OCI-LY7 (cell line): ENCODE data around the gene CFAP61. TPM values are rescaled to one million over a fixed set of nuclear protein-coding genes. Genes with fewer than 3 reads are reported as not detected.

Source experiments
- BruUV-seq: library from RNA; stranded (reverse); fragments of 400-500 nt; replicated peaks from 2 replicates; lab custom pipeline; 2021; lab: Mats Ljungman, UMichigan
- CTCF ChIA-PET: fragments of 300-600 bp; sonication (Branson Sonifier 250); formaldehyde crosslinking; loops from one replicate; lab custom pipeline; 2022; ENCODE audit warnings: antibody characterized with exemption; ENCODE audit not compliant: unreplicated experiment; lab: Charles Lee
- POLR2A ChIA-PET: fragments of 300-600 bp; sonication (Branson Sonifier 250); formaldehyde crosslinking; loops from one replicate; lab custom pipeline; 2022; ENCODE audit warnings: antibody characterized with exemption; lab: Charles Lee
- DNase-seq: peaks from one replicate; pipeline ENCODE4 v3.0.0-alpha.2; 2015; ENCODE audit warnings: low spot score
- H2AFZ ChIP-seq: fragments of 200-600 bp; sonication (generic), shearing (Covaris generic); 2 replicates; pipeline ENCODE4 v1.6.1; 2014; ENCODE audit warnings: mild to moderate bottlenecking, antibody characterized with exemption, low read length, moderate library complexity
- H3K27ac ChIP-seq: fragments of 200-600 bp; sonication (generic); 2 replicates; pipeline ENCODE4 v1.5.1; 2014; ENCODE audit warnings: mixed run types, low read depth, mild to moderate bottlenecking, moderate library complexity, low read length, inconsistent platforms; ENCODE audit not compliant: poor library complexity, severe bottlenecking
- H3K36me3 ChIP-seq: fragments of 200-600 bp; sonication (generic); 2 replicates; pipeline ENCODE4 v1.6.1; 2014; ENCODE audit warnings: mild to moderate bottlenecking, antibody characterized with exemption, low read length, moderate library complexity, mixed read lengths; ENCODE audit not compliant: insufficient read depth
- H3K4me1 ChIP-seq: fragments of 200-600 bp; sonication (generic); 2 replicates; pipeline ENCODE4 v1.5.1; 2014; ENCODE audit warnings: mild to moderate bottlenecking, low read length; ENCODE audit not compliant: insufficient read depth, poor library complexity, severe bottlenecking
- H3K4me2 ChIP-seq: fragments of 200-600 bp; sonication (generic); 2 replicates; pipeline ENCODE4 v1.6.1; 2014; ENCODE audit warnings: mild to moderate bottlenecking, low read length
- H3K4me3 ChIP-seq: fragments of 200-600 bp; sonication (generic); 2 replicates; pipeline ENCODE4 v1.5.1; 2014; ENCODE audit warnings: mild to moderate bottlenecking, low read depth, low read length; ENCODE audit not compliant: poor library complexity, severe bottlenecking
- H3K79me2 ChIP-seq: fragments of 200-600 bp; sonication (generic); 2 replicates; pipeline ENCODE4 v1.6.1; 2016; ENCODE audit warnings: low read depth, mild to moderate bottlenecking, low read length, moderate library complexity, mixed read lengths; ENCODE audit not compliant: insufficient read depth
- H3K9me2 ChIP-seq: fragments of 200-600 bp; sonication (generic); 2 replicates; pipeline ENCODE4 v1.6.1; 2016; ENCODE audit warnings: mild to moderate bottlenecking, low read length, mixed read lengths; ENCODE audit not compliant: insufficient read depth
- H3K9me3 ChIP-seq: fragments of 200-600 bp; sonication (generic); 2 replicates; pipeline ENCODE4 v1.6.1; 2014; ENCODE audit warnings: mild to moderate bottlenecking, mixed run types, low read length, mixed read lengths
- H4K20me1 ChIP-seq: fragments of 200-600 bp; sonication (generic); 2 replicates; pipeline ENCODE4 v1.6.1; 2014; ENCODE audit warnings: mild to moderate bottlenecking, antibody characterized with exemption, low read length, moderate library complexity, mixed read lengths; ENCODE audit not compliant: insufficient read depth
- CTCF ChIP-seq: fragments of 200-600 bp; sonication (generic); conservative IDR thresholded peaks from 2 replicates; pipeline ENCODE4 v1.5.1; 2014; ENCODE audit warnings: mild to moderate bottlenecking, antibody characterized with exemption, low read length, moderate library complexity, mixed read lengths
- EZH2phosphoT487 ChIP-seq: fragments of 200-600 bp; sonication (generic); IDR thresholded peaks from 2 replicates; pipeline ENCODE4 v1.6.1; 2018; ENCODE audit warnings: low read depth, borderline replicate concordance, mild to moderate bottlenecking, mixed run types, antibody characterized with exemption, low read length, moderate library complexity, mixed read lengths
- intact Hi-C: fragments of 100-400 bp; cut with micrococcal nuclease; formaldehyde crosslinking; loops from one replicate; pipeline ENCODE4 v1.10.0; 2022; ENCODE audit not compliant: unreplicated experiment
- total RNA-seq, 2 experiments: library from RNA; depleted of rRNA in 1 of 2; stranded (reverse); fragments of >200 nt in 1 of 2; shearing (Covaris generic) in 1 of 2; gene quantifications; 2 replicates each; pipeline ENCODE4 v1.2.3, GENCODE V29; 2014 to 2022

Gene CFAP61
- total RNA-seq, 2 experiments from 2014 or later = 0.06 TPM; not detected in 1

- H3K4me2 ChIP-seq = no peak overlapping the region
- intact Hi-C loops = no loop called here
- ChIA-PET POLR2A (interaction anchor here (0.5 kb wide), 1 partner anchor 148 kb away, joined by 3 read pairs; no protein-coding TSS in a partner anchor), CTCF (no interaction called here)
- H4K20me1 ChIP-seq = no peaks in the 10 kb centered on the region
- H3K4me1 ChIP-seq = no peaks in the 10 kb centered on the region
- no peak overlapping the region for H3K27ac ChIP-seq
- no peaks in the 10 kb centered on the region for H3K36me3 ChIP-seq
- H3K9me2 ChIP-seq = no peaks in the 10 kb centered on the region
- H2AFZ ChIP-seq = no peak overlapping the region
- no peaks in the 10 kb centered on the region for H3K9me3 ChIP-seq
- no TSS peak for BruUV-seq
- TF ChIP-seq CTCF = no peak
- no peak for TF ChIP-seq EZH2phosphoT487
- DNase-seq = no peak
- no peak overlapping the region for H3K4me3 ChIP-seq
- no peaks in the 10 kb centered on the region for H3K79me2 ChIP-seq
Measured at GRCh38 chr20:20199361-20200160, 147.2 kb downstream of the CFAP61 start.

GRCh38 chr20:20201124-20201523 is 148.8 kb downstream of the CFAP61 start:
- H3K79me2 ChIP-seq = no peaks in the 10 kb centered on the region
- H3K36me3 ChIP-seq = no peaks in the 10 kb centered on the region
- ChIA-PET POLR2A (no interaction called here), CTCF (no interaction called here)
- no peak overlapping the region for H2AFZ ChIP-seq
- DNase-seq = no peak
- H3K4me3 ChIP-seq = no peak overlapping the region
- H4K20me1 ChIP-seq = no peaks in the 10 kb centered on the region
- BruUV-seq = no TSS peak
- TF ChIP-seq CTCF (no peak), EZH2phosphoT487 (no peak)
- intact Hi-C loops = no loop called here
- no peak overlapping the region for H3K27ac ChIP-seq
- H3K9me3 ChIP-seq = no peaks in the 10 kb centered on the region
- H3K4me1 ChIP-seq = no peaks in the 10 kb centered on the region
- no peaks in the 10 kb centered on the region for H3K9me2 ChIP-seq
- H3K4me2 ChIP-seq = no peak overlapping the region

- H3K9me3 ChIP-seq = no peaks in the 10 kb centered on the region
- H3K4me2 ChIP-seq = no peak overlapping the region
- no peaks in the 10 kb centered on the region for H4K20me1 ChIP-seq
- no TSS peak for BruUV-seq
- no peaks in the 10 kb centered on the region for H3K9me2 ChIP-seq
- ChIA-PET CTCF (no interaction called here), POLR2A (no interaction called here)
- no peak overlapping the region for H3K27ac ChIP-seq
- no peak overlapping the region for H2AFZ ChIP-seq
- TF ChIP-seq CTCF (no peak), EZH2phosphoT487 (no peak)
- no peaks in the 10 kb centered on the region for H3K4me1 ChIP-seq
- H3K79me2 ChIP-seq = no peaks in the 10 kb centered on the region
- no peak overlapping the region for H3K4me3 ChIP-seq
- no peak for DNase-seq
- intact Hi-C loops = no loop called here
- no peaks in the 10 kb centered on the region for H3K36me3 ChIP-seq
Measured at GRCh38 chr20:20201639-20202038, 149.3 kb downstream of the CFAP61 start.
